ENCODE measurements around the gene SLAMF1.
"Not testable (repeated sequence)": the region's sequence is repeated elsewhere in the genome, so short reads cannot be mapped to it uniquely, and the experiment has no call there.

The SLAMF1 gene

DNA sequence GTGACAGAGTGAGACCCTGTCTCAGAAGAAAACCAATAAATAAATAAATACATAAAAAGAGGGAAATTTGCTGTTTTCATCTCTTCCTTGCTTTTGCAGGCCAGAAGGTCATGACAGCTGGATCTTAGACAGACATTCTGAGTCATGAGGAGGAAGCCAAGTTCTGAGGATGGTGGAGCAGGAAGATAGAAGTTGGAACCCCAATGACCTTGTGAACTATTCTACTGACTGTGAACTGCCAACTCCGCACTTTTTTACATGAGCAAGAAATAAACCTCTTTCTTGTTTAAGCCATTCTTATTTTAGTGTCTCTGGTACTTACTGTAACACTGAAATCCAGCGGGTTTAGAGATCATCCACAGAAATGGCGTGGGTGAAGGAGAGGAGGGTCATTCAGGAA, 76.0 kb downstream of the SLAMF1 start:
- no peak overlapping the region for H3K4me3 ChIP-seq (replicated peaks in 1 of 2; ENCODE audit: low read depth in 2 of 2, low read length in 2 of 2)
- no peak for DNase-seq (ENCODE audit: low read depth in 2 of 2)
- TF ChIP-seq, protein P1, sequence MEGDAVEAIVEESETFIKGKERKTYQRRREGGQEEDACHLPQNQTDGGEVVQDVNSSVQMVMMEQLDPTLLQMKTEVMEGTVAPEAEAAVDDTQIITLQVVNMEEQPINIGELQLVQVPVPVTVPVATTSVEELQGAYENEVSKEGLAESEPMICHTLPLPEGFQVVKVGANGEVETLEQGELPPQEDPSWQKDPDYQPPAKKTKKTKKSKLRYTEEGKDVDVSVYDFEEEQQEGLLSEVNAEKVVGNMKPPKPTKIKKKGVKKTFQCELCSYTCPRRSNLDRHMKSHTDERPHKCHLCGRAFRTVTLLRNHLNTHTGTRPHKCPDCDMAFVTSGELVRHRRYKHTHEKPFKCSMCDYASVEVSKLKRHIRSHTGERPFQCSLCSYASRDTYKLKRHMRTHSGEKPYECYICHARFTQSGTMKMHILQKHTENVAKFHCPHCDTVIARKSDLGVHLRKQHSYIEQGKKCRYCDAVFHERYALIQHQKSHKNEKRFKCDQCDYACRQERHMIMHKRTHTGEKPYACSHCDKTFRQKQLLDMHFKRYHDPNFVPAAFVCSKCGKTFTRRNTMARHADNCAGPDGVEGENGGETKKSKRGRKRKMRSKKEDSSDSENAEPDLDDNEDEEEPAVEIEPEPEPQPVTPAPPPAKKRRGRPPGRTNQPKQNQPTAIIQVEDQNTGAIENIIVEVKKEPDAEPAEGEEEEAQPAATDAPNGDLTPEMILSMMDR (IDR thresholded peaks at IDR 0.05; ENCODE audit: low read depth, low read length): no peak

GRCh38 chr1:160569806-160570205, 77.0 kb downstream of the SLAMF1 start:
- TF ChIP-seq, protein P1 (IDR thresholded peaks at IDR 0.05; ENCODE audit: low read depth, low read length): no peak
- DNase-seq (ENCODE audit: low read depth in 2 of 2): no peak
- no peak overlapping the region for H3K4me3 ChIP-seq (replicated peaks in 1 of 2; ENCODE audit: low read depth in 2 of 2, low read length in 2 of 2)

DNA sequence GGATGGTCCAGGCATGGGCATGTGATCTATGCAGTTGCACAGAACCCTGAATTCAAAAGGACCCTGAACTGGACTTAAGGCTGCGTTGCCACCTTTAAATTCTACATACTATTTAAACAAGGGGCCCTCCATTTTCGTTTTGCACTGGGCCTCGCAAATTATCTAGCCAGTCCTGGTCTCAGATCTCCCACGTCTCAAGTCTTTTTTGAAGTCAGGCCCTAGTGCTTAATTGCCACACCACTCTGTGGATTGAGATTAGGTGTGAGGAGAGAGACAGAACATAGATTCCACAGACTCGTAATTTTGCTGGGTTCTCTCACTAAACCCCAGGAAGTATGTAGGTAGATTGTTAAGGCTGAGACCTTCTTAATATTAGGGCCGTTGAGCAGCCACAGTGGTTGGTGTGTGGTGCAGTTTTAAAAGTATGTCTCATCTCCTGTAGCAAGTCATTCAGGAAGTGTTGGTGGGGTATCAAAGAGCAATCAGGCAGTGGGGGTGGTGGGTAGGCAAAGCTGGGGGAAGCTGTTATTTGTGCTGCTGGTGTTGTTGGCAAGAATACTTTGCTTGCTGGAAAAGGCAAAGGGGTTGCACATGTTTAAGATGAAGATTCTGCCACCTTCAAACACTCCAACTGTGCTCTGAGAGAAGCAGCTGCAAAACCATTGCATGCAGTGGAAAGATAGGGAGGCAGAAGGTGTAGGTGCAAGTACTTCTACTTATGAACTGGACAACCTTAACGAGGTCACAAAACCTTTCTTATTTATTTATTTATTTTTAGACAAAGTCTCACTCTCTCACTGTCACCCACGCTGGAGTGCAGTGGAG, 78.8 kb downstream of the SLAMF1 start:
- no peak for DNase-seq (ENCODE audit: low read depth in 2 of 2)
- TF ChIP-seq, protein P1 (IDR thresholded peaks at IDR 0.05; ENCODE audit: low read depth, low read length): no peak
- H3K4me3 ChIP-seq (replicated peaks in 1 of 2; ENCODE audit: low read depth in 2 of 2, low read length in 2 of 2): no peak overlapping the region

GRCh38 chr1:160567341-160567740, 79.5 kb downstream of the SLAMF1 start:
- TF ChIP-seq, protein P1 (IDR thresholded peaks at IDR 0.05; ENCODE audit: low read depth, low read length): no peak
- no peak for DNase-seq (ENCODE audit: low read depth in 2 of 2)
- H3K4me3 ChIP-seq (replicated peaks in 1 of 2; ENCODE audit: low read depth in 2 of 2, low read length in 2 of 2): no peak overlapping the region

DNA sequence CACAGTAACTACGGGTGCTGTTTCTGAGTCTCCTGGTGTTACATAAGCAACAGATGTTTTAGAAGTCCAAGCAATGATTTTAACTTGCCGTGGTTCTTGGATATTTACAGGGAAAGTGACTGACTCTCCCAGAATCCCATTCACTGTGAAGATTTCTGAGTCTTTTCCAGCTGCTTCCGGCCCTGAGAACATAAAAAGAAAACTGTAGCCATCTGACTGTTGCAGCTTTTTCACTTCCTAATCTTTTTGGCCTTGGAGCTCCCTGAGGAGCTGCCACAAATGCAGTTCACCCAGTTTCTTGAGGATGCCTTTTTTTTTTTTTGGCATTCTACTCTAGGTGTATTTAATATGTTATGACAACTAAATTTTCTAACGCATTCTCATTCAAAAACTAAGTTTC, 81.3 kb downstream of the SLAMF1 start:
- no peak for DNase-seq (ENCODE audit: low read depth in 2 of 2)
- TF ChIP-seq, protein P1 (IDR thresholded peaks at IDR 0.05; ENCODE audit: low read depth, low read length): no peak
- H3K4me3 ChIP-seq (replicated peaks in 1 of 2; ENCODE audit: low read depth in 2 of 2, low read length in 2 of 2): no peak overlapping the region

DNA sequence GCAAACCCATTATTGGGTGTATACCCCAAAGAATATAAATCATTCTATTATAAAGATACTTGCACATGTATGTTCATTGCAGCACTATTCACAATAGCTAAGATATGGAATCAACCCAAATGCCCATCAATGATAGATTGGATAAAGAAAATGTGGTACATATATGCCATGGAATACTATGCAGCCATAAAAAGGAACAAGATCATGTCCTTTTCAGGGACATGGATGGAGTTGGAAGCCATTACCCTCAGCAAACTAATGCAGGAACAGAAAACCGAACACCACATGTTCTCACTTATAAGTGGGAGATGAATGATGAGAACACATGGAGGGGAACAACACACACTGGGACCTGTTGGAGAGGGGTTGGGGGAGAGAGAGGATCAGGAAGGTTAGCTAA, 83.6 kb downstream of the SLAMF1 start:
- H3K4me3 ChIP-seq (replicated peaks in 1 of 2; ENCODE audit: low read depth in 2 of 2, low read length in 2 of 2): not testable (repeated sequence)

DNA sequence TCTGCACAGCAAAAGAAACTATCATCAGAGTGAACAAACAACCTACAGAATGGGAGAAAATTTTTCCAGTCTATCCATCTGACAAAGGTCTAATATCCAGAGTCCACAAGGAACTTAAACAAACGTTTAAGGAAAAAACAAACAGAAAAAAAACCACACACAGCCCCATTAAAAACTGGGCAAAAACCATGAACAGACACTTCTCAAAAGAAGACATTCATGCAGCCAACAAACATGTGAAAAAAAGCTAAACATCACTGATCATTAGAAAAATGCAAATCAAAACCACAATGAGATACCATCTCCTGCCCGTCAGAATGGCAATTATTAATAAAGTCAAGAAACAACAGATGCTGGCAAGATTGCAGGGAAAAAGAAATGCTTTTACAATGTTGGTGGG, 84.1 kb downstream of the SLAMF1 start:
- not testable (repeated sequence) for DNase-seq (ENCODE audit: low read depth in 2 of 2)

More for the DNA sequence above, 83.6 kb downstream of the SLAMF1 start:
- not testable (repeated sequence) for DNase-seq (ENCODE audit: low read depth in 2 of 2)

DNA sequence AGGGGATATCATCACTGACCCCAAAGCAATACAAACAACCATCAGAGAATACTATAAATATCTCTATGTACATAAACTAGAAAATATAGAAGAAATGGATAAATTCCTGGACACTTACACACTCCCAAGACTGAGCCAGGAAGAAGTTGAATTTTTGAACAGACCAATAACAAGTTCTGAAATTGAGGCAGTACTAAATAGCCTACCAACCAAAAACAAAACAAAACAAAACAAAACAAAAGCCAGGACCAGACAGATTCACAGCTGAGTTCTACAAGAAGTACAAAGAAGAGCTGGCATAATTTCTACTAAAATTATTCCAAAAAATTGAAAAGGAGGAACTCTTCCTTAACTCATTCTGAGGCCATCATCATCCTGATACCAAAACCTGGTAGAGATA, 86.0 kb downstream of the SLAMF1 start:
- TF ChIP-seq, protein P1 (IDR thresholded peaks at IDR 0.05; ENCODE audit: low read depth, low read length): no peak
- no peak overlapping the region for H3K4me3 ChIP-seq (replicated peaks in 1 of 2; ENCODE audit: low read depth in 2 of 2, low read length in 2 of 2)
- no peak for DNase-seq (ENCODE audit: low read depth in 2 of 2)

More for the DNA sequence above, 84.1 kb downstream of the SLAMF1 start:
- not testable (repeated sequence) for H3K4me3 ChIP-seq (replicated peaks in 1 of 2; ENCODE audit: low read depth in 2 of 2, low read length in 2 of 2)

Measured in cardiac fibroblast (primary cell).